SK-N-SH (cell line): ENCODE results near the gene STT3B. TPM values are rescaled to one million over a fixed set of nuclear protein-coding genes. Genes with fewer than 3 reads are reported as not detected.

Experiments used
- CTCF ChIA-PET: fragments of 300-600, 350-600 bp; formaldehyde crosslinking; extraction: SDS; loops from one replicate; lab custom pipeline; 2021; lab: Yijun Ruan, JAX
- POLR2A ChIA-PET: fragments of 350-600 bp; sonication (Branson Sonifier 250); formaldehyde crosslinking; extraction: SDS; loops from one replicate; lab custom pipeline; 2020; ENCODE audit warnings: antibody characterized with exemption, inconsistent platforms; lab: Yijun Ruan, JAX
- DNase-seq: peaks from one replicate; pipeline ENCODE4 v3.0.0; 2012
- H2AFZ ChIP-seq: fragments of 200-600 bp; sonication (generic); 2 replicates; pipeline ENCODE4 v1.8.1; 2016; ENCODE audit warnings: antibody characterized with exemption, mild to moderate bottlenecking, low read depth
- H3F3A ChIP-seq: fragments of 200-600 bp; sonication (generic); replicated peaks from 2 replicates; pipeline ENCODE3; 2016; ENCODE audit warnings: antibody characterized with exemption, mild to moderate bottlenecking; ENCODE audit not compliant: insufficient read depth
- H3K27ac ChIP-seq, 2 experiments: fragments of 200-500 bp in 1 of 2; fragments of 200-600 bp in 1 of 2; sonication (Bioruptor generic) in 1 of 2; sonication (generic), shearing (Covaris generic) in 1 of 2; 2 replicates each; pipeline versions ENCODE4 v1.5.1 to v1.6.1; 2014 to 2016; ENCODE audit warnings: low read depth in 2 of 2, inconsistent platforms in 1 of 2, low read length in 1 of 2, mild to moderate bottlenecking in 1 of 2, mixed read lengths in 1 of 2
- H3K27me3 ChIP-seq: fragments of 200-600 bp; sonication (generic), shearing (Covaris generic); 2 replicates; pipeline ENCODE4 v1.6.1; 2016; ENCODE audit warnings: mixed run types; ENCODE audit not compliant: insufficient read depth
- H3K36me3 ChIP-seq, 2 experiments: fragments of 200-500 bp in 1 of 2; fragments of 200-600 bp in 1 of 2; sonication (Bioruptor generic) in 1 of 2; sonication (generic) in 1 of 2; replicated peaks in 1 of 2; 2 replicates each; pipeline versions ENCODE3 to v1.5.1; 2014 to 2016; ENCODE audit warnings: low read length in 1 of 2, mild to moderate bottlenecking in 1 of 2; ENCODE audit not compliant: insufficient read depth in 2 of 2, control insufficient read depth in 1 of 2
- H3K4me1 ChIP-seq, 2 experiments: fragments of 200-500 bp in 1 of 2; fragments of 200-600 bp in 1 of 2; sonication (Bioruptor generic) in 1 of 2; sonication (generic), shearing (Covaris generic) in 1 of 2; 2 replicates each; pipeline versions ENCODE4 v1.5.1 to v1.6.1; 2014 to 2016; ENCODE audit warnings: low read depth in 1 of 2, low read length in 1 of 2, mixed run types in 1 of 2; ENCODE audit not compliant: insufficient read depth in 2 of 2, control insufficient read depth in 1 of 2
- H3K4me2 ChIP-seq: fragments of 200-600 bp; sonication (generic), shearing (Covaris generic); 2 replicates; pipeline ENCODE4 v1.6.1; 2017; ENCODE audit warnings: mixed run types
- H3K4me3 ChIP-seq, 2 experiments: fragments of 200-500 bp in 1 of 2; fragments of 200-600 bp in 1 of 2; sonication (Bioruptor generic) in 1 of 2; sonication (generic), shearing (Covaris generic) in 1 of 2; 2 replicates each; pipeline versions ENCODE4 v1.5.1 to v1.8.1; 2014 to 2016; ENCODE audit warnings: low read depth in 2 of 2, inconsistent platforms in 1 of 2, low read length in 1 of 2, mild to moderate bottlenecking in 1 of 2, mixed read lengths in 1 of 2, moderate library complexity in 1 of 2
- H3K79me2 ChIP-seq: fragments of 200-600 bp; sonication (generic); 2 replicates; pipeline ENCODE4 v1.8.1; 2017; ENCODE audit warnings: mild to moderate bottlenecking; ENCODE audit not compliant: insufficient read depth
- H3K9ac ChIP-seq: fragments of 200-600 bp; sonication (generic); 2 replicates; pipeline ENCODE4 v1.6.1; 2017; ENCODE audit warnings: mixed run types
- H3K9me2 ChIP-seq: fragments of 200-600 bp; sonication (generic); 2 replicates; pipeline ENCODE4 v1.6.1; 2017; ENCODE audit warnings: mixed run types
- H3K9me3 ChIP-seq: fragments of 200-600 bp; sonication (generic); 2 replicates; pipeline ENCODE4 v1.6.1; 2017; ENCODE audit warnings: mixed run types, mild to moderate bottlenecking, moderate library complexity
- H4K20me1 ChIP-seq: fragments of 200-600 bp; sonication (generic); 2 replicates; pipeline ENCODE4 v1.6.1; 2017; ENCODE audit warnings: mild to moderate bottlenecking, mixed run types; ENCODE audit not compliant: insufficient read depth
- ELF1 ChIP-seq: IDR thresholded peaks from 2 replicates; pipeline ENCODE4 v1.4.0; 2012
- EP300 ChIP-seq, 2 experiments: IDR thresholded peaks; 2 replicates each; pipeline versions ENCODE4 v1.4.0 to v1.6.1; 2012; ENCODE audit warnings: borderline replicate concordance in 1 of 2, low read depth in 1 of 2, low read length in 1 of 2
- FOXJ3 ChIP-seq: sonication (generic); formaldehyde crosslinking; IDR thresholded peaks from 2 replicates; pipeline ENCODE4 v1.5.1; 2020; ENCODE audit warnings: mild to moderate bottlenecking, missing genetic modification reagents
- GABPA ChIP-seq: IDR thresholded peaks from 2 replicates; pipeline ENCODE4 v1.4.0; 2012; ENCODE audit warnings: low read depth, mild to moderate bottlenecking
- IRF3 ChIP-seq: fragments of 150-350 bp; IDR thresholded peaks from 2 replicates; pipeline ENCODE4 v1.6.1; 2016; ENCODE audit warnings: mild to moderate bottlenecking, low read depth, low read length
- MAX ChIP-seq: IDR thresholded peaks from 2 replicates; pipeline ENCODE4 v1.4.0; 2012; ENCODE audit warnings: low read depth
- MEF2A ChIP-seq: IDR thresholded peaks from 2 replicates; pipeline ENCODE4 v1.4.0; 2012; ENCODE audit warnings: low read depth, borderline replicate concordance
- NRF1 ChIP-seq: IDR thresholded peaks from 2 replicates; pipeline ENCODE4 v1.6.1; 2012; ENCODE audit warnings: low read depth, mild to moderate bottlenecking, low read length
- RAD21 ChIP-seq: IDR thresholded peaks from 2 replicates; pipeline ENCODE4 v1.6.1; 2012; ENCODE audit warnings: mild to moderate bottlenecking, low read length
- REST ChIP-seq: IDR thresholded peaks from 2 replicates; pipeline ENCODE4 v1.6.1; 2012; ENCODE audit warnings: mild to moderate bottlenecking, low read depth, low read length, moderate library complexity
- RFX5 ChIP-seq: IDR thresholded peaks from 2 replicates; pipeline ENCODE4 v1.6.1; 2012; ENCODE audit warnings: mild to moderate bottlenecking, improper control_type of control experiment, low read length
- SMC3 ChIP-seq: IDR thresholded peaks from 2 replicates; pipeline ENCODE4 v1.6.1; 2012; ENCODE audit warnings: low read depth, low read length, improper control_type of control experiment
- TEAD4 ChIP-seq: IDR thresholded peaks from 2 replicates; pipeline ENCODE4 v1.4.0; 2012; ENCODE audit warnings: mild to moderate bottlenecking, borderline replicate concordance; ENCODE audit not compliant: insufficient read depth
- USF2 ChIP-seq: fragments of 150-350 bp; IDR thresholded peaks from 2 replicates; pipeline ENCODE4 v1.6.1; 2017; ENCODE audit warnings: antibody characterized with exemption, low read length, low read depth, borderline replicate concordance
- YY1 ChIP-seq: IDR thresholded peaks from 2 replicates; pipeline ENCODE4 v1.4.0; 2012; ENCODE audit warnings: low read depth, mild to moderate bottlenecking
- WGBS: methylation state at CpG from one replicate; pipeline ENCODE4 v1.1.6; 2017; ENCODE audit warnings: low lambda C conversion rate; 5-methylcytosine and 5-hydroxymethylcytosine counted together
- polyA plus RNA-seq, 3 experiments: library from polyadenylated mRNA; depleted of rRNA; stranded (reverse); fragments of >200 nt; gene quantifications; 2 replicates each; pipeline ENCODE4 v1.2.3, GENCODE V29; 2012

The STT3B gene
- polyA plus RNA-seq, 1 of the 3 experiments (the other 2 are of a cell fraction) = 27.9 TPM

- no peak for TF ChIP-seq IRF3
- TF ChIP-seq TEAD4 = no peak
- TF ChIP-seq, all 33 proteins: peak for 0
Measured at GRCh38 chr3:31664031-31664430, 131.3 kb downstream of the STT3B start (continued).

GRCh38 chr3:31667582-31667981 is 134.9 kb downstream of the STT3B start:
- Histone ChIP-seq H3K4me3 (no peak overlapping the region), H3K9ac (no peak overlapping the region), H3K27me3 (no peaks in the 10 kb centered on the region), H3F3A (no peaks in the 10 kb centered on the region), H3K4me1 (no peaks in the 10 kb centered on the region), H3K79me2 (no peaks in the 10 kb centered on the region), H3K9me2 (no peaks in the 10 kb centered on the region), H2AFZ (no peak overlapping the region), H3K27ac (no peak overlapping the region), H4K20me1 (no peaks in the 10 kb centered on the region), H3K36me3 (no peaks in the 10 kb centered on the region), H3K9me3 (no peaks in the 10 kb centered on the region), H3K4me2 (no peak overlapping the region)
- TF ChIP-seq YY1 (no peak), REST (no peak), USF2 (no peak), ELF1 (no peak), NRF1 (no peak), FOXJ3 (CRISPR knock-in tag) (no peak), SMC3 (no peak), RFX5 (no peak), GABPA (no peak), EP300 (IDR thresholded peaks at IDR 0.05; ENCODE audit: borderline replicate concordance in 1 of 2, low read depth in 1 of 2, low read length in 1 of 2) (no peak), MAX (no peak), MEF2A (no peak), RAD21 (no peak)
- 14% methylated on average over 1 of the region's 1 CpG for WGBS
- ChIA-PET CTCF (no interaction called here), POLR2A (no interaction called here)
- no peak for DNase-seq
